Endothelial cell of umbilical vein (primary cell): ENCODE measurements around the gene INTS6. TPM values are rescaled to one million over a fixed set of nuclear protein-coding genes. Genes with fewer than 3 reads are reported as not detected.

ENCODE experiments used
- BruUV-seq: library from RNA; stranded (reverse); fragments of 400-500 nt; replicated peaks from 2 replicates; lab custom pipeline; 2021; lab: Mats Ljungman, UMichigan
- CTCF ChIA-PET: fragments of 300-600, 350-600 bp; sonication (Branson Sonifier 250); formaldehyde crosslinking; loops from one replicate; lab custom pipeline; 2021; ENCODE audit warnings: antibody characterized with exemption, inconsistent platforms; lab: Charles Lee
- POLR2A ChIA-PET: fragments of 300-600, 350-600 bp; sonication (Branson Sonifier 250); formaldehyde crosslinking; loops from one replicate; lab custom pipeline; 2021; ENCODE audit warnings: antibody characterized with exemption, inconsistent platforms; lab: Charles Lee
- DNase-seq: peaks from one replicate; pipeline ENCODE4 v3.0.0-alpha.2; 2011; ENCODE audit warnings: low read depth, low spot score
- FAIRE-seq: peaks from 2 replicates; lab custom pipeline; 2011; peaks lifted over from hg19 to GRCh38; lab: Jason Lieb, UNC
- H2AFZ ChIP-seq: 2 replicates; pipeline ENCODE4 v1.6.0; 2012; ENCODE audit warnings: low read depth, low read length, control low read depth, inconsistent platforms
- H3K27ac ChIP-seq: 2 replicates; pipeline ENCODE4 v1.5.1; 2011; ENCODE audit warnings: low read depth, mild to moderate bottlenecking, control low read depth, low read length, moderate library complexity; ENCODE audit not compliant: insufficient read depth
- H3K27me3 ChIP-seq, 2 experiments: 2 replicates each; pipeline versions ENCODE4 v1.6.0 to v1.6.1; 2011; ENCODE audit warnings: low read length in 2 of 2, mixed read lengths in 1 of 2; ENCODE audit not compliant: control insufficient read depth in 2 of 2, insufficient read depth in 2 of 2
- H3K36me3 ChIP-seq, 2 experiments: 2 replicates in 1 of 2; 3 replicates in 1 of 2; pipeline ENCODE4 v1.5.1; 2011; ENCODE audit warnings: low read length in 2 of 2, mild to moderate bottlenecking in 1 of 2, moderate library complexity in 1 of 2; ENCODE audit not compliant: control insufficient read depth in 2 of 2, insufficient read depth in 2 of 2; ENCODE audit errors: extremely low read depth in 1 of 2
- H3K4me1 ChIP-seq: 3 replicates; pipeline ENCODE4 v1.5.1; 2011; ENCODE audit warnings: mild to moderate bottlenecking, low read length; ENCODE audit not compliant: control insufficient read depth, insufficient read depth; ENCODE audit errors: extremely low read depth
- H3K4me2 ChIP-seq: 2 replicates; pipeline ENCODE4 v1.6.1; 2011; ENCODE audit warnings: low read length, control low read depth, mixed read lengths; ENCODE audit not compliant: insufficient read depth
- H3K4me3 ChIP-seq, 3 experiments: fragments of 200-600 bp in 1 of 3; sonication (generic), shearing (Covaris generic) in 1 of 3; replicated peaks in 1 of 3; 2 replicates each; pipeline ENCODE4 v1.5.1; 2011 to 2016; ENCODE audit warnings: control low read depth in 3 of 3, low read length in 3 of 3, mild to moderate bottlenecking in 2 of 3, inconsistent platforms in 1 of 3, low read depth in 1 of 3, moderate library complexity in 1 of 3; ENCODE audit not compliant: insufficient read depth in 1 of 3
- H3K79me2 ChIP-seq: 2 replicates; pipeline ENCODE4 v1.6.0; 2012; ENCODE audit warnings: low read length, inconsistent platforms; ENCODE audit not compliant: control insufficient read depth, insufficient read depth
- H3K9ac ChIP-seq: replicated peaks from 2 replicates; pipeline ENCODE3; 2011; ENCODE audit warnings: low read length, control low read depth; ENCODE audit not compliant: insufficient read depth; ENCODE audit errors: extremely low read depth
- H3K9me1 ChIP-seq: replicated peaks from 3 replicates; pipeline ENCODE4 v1.6.0; 2011; ENCODE audit warnings: mild to moderate bottlenecking, low read length; ENCODE audit not compliant: control insufficient read depth, insufficient read depth; ENCODE audit errors: extremely low read depth
- H3K9me3 ChIP-seq: replicated peaks from 2 replicates; pipeline ENCODE4 v1.5.1; 2012; ENCODE audit warnings: low read length, inconsistent platforms; ENCODE audit not compliant: control insufficient read depth, insufficient read depth
- H4K20me1 ChIP-seq: replicated peaks from 2 replicates; pipeline ENCODE3; 2011; ENCODE audit warnings: mild to moderate bottlenecking, low read length; ENCODE audit not compliant: control insufficient read depth, insufficient read depth; ENCODE audit errors: extremely low read depth
- CTCF ChIP-seq, 2 donors: IDR thresholded peaks; 1 replicate in 1 of 2; 2 replicates in 1 of 2; pipeline ENCODE4 v1.5.1; 2011; ENCODE audit warnings: low read length in 2 of 2, mild to moderate bottlenecking in 2 of 2, moderate library complexity in 2 of 2, control low read depth in 1 of 2, inconsistent platforms in 1 of 2, low read depth in 1 of 2; ENCODE audit not compliant: insufficient read depth in 1 of 2; ENCODE audit errors: extremely low read depth in 1 of 2
- EZH2 ChIP-seq: IDR thresholded peaks from 2 replicates; pipeline ENCODE4 v1.6.1; 2012; ENCODE audit warnings: borderline replicate concordance, low read depth, mild to moderate bottlenecking, moderate library complexity, low read length, inconsistent platforms; ENCODE audit not compliant: severe bottlenecking
- FOS ChIP-seq: IDR thresholded peaks from 2 replicates; pipeline ENCODE4 v1.6.1; 2011; ENCODE audit warnings: mild to moderate bottlenecking, low read length, moderate library complexity, borderline replicate concordance; ENCODE audit not compliant: insufficient read depth
- GATA2 ChIP-seq: IDR thresholded peaks from 2 replicates; pipeline ENCODE4 v1.7.0; 2011; ENCODE audit warnings: low read depth, mild to moderate bottlenecking, moderate library complexity, mixed read lengths, low read length; ENCODE audit not compliant: insufficient read length, insufficient read depth
- JUN ChIP-seq: IDR thresholded peaks from 2 replicates; pipeline ENCODE4 v1.6.1; 2011; ENCODE audit warnings: borderline replicate concordance, low read depth; ENCODE audit not compliant: insufficient read length, insufficient read depth
- MAX ChIP-seq: IDR thresholded peaks from 2 replicates; pipeline ENCODE4 v1.6.1; 2011; ENCODE audit not compliant: insufficient read depth, insufficient read length
- MYC ChIP-seq: IDR thresholded peaks from one replicate; pipeline ENCODE4 v1.6.1; 2011; ENCODE audit warnings: mild to moderate bottlenecking, low read depth, low read length
- POLR2A ChIP-seq: IDR thresholded peaks from 2 replicates; pipeline ENCODE4 v1.6.1; 2012; ENCODE audit warnings: low read depth, mild to moderate bottlenecking, control low read depth, low read length
- POLR2AphosphoS5 ChIP-seq: IDR thresholded peaks from 2 replicates; pipeline ENCODE4 v1.6.1; 2012; ENCODE audit warnings: low read depth, mild to moderate bottlenecking, control low read depth, low read length, moderate library complexity; ENCODE audit not compliant: insufficient read depth
- dilution Hi-C: fragments of 300-500 bp; cut with MboI; formaldehyde crosslinking; loops from one replicate; pipeline ENCODE4 v1.15.0; 2019; ENCODE audit warnings: low sequenced_read_pairs; ENCODE audit not compliant: extremely low pct_ligation_motif_present
- intact Hi-C: fragments of 100-400 bp; cut with micrococcal nuclease; formaldehyde crosslinking; loops from one replicate; pipeline ENCODE4 v1.10.0; 2022
- polyA plus RNA-seq, 4 experiments: library from polyadenylated mRNA; depleted of rRNA in 3 of 4; stranded (reverse) in 3 of 4; unstranded in 1 of 4; fragments of >200 nt; gene quantifications; 2 replicates each; pipeline versions ENCODE4 v1.2.1 to v1.2.3, GENCODE V29; 2011 to 2012; ENCODE audit warnings: missing spikeins in 1 of 4
- total RNA-seq: library from RNA; stranded (reverse); gene quantifications from 2 replicates; pipeline ENCODE4 v1.2.3, GENCODE V29; 2021

Gene INTS6
- total and polyA plus RNA-seq, 2 donors (not counting 3 experiments of a cell fraction or from before 2014, with no cell fraction given) = 9.5 to 45.4 TPM

DNA sequence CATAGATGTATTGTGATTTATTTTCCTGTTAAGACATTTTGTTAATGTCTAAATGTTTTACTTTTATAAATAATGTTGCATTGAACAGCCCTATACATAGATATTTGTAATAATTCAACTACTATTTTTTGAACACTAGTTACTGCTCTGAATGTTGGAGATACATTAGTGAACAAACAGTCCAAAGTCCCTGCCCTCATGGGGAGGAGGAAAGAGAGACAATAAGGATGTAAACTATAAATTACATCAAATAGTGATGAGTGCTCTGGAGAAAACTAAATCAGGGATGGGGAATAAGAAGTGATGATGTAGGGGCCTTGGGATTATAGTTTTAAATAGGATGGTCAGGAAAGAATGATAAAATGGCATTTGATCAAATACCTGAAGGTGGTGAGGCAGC lies 12.3 kb upstream of the INTS6 start:
- CTCF ChIA-PET = interaction anchor here (1.4 to 1.5 kb wide), 2 partner anchors 11 to 30 kb away, joined by 3 to 4 read pairs; no protein-coding TSS in a partner anchor

More for the DNA sequence above, 12.3 kb upstream of the INTS6 start:
- FAIRE-seq = no peak
- Histone ChIP-seq H2AFZ (no peak overlapping the region), H3K9ac (no peak overlapping the region), H3K27ac (no peak overlapping the region), H3K4me3 (no peak overlapping the region), H3K4me2 (no peak overlapping the region), H4K20me1 (no peaks in the 10 kb centered on the region), H3K79me2 (no peaks in the 10 kb centered on the region), H3K9me3 (no peaks in the 10 kb centered on the region), H3K4me1 (no peaks in the 10 kb centered on the region), H3K36me3 (no peaks in the 10 kb centered on the region), H3K27me3 (no peaks in the 10 kb centered on the region), H3K9me1 (no peaks in the 10 kb centered on the region)
- BruUV-seq = no TSS peak
- DNase-seq = no peak
- no peak for TF ChIP-seq CTCF (IDR thresholded peaks at IDR 0.05; ENCODE audit: extremely low read depth in 1 of 2, insufficient read depth in 1 of 2, low read depth in 1 of 2, low read length in 2 of 2)
- no peak for TF ChIP-seq MYC
- TF ChIP-seq FOS = no peak
- TF ChIP-seq POLR2A = no peak
- TF ChIP-seq MAX = no peak
- TF ChIP-seq EZH2 = no peak
- TF ChIP-seq GATA2 = no peak
- TF ChIP-seq POLR2AphosphoS5 = no peak
- TF ChIP-seq JUN = no peak
- intact Hi-C loops (no loop called here), dilution Hi-C loops (no loop called here)
- POLR2A ChIA-PET = no interaction called here
